NCI-H524 treated with DMSO at 0.1 percent for 48 hours (cell line): ENCODE results near the gene COL15A1.

Source experiments
- DNase-seq: peaks from one replicate; lab custom pipeline; 2025; lab: John Stamatoyannopoulos, UW

COL15A1 gene

GRCh38 chr9:98949565-98949964 is 5.9 kb downstream of the COL15A1 start:
- DNase-seq = no peak

- DNase-seq = no peak
Observed at GRCh38 chr9:98950262-98950661, 6.6 kb downstream of the COL15A1 start.

GRCh38 chr9:98951967-98952366 is 8.3 kb downstream of the COL15A1 start:
- no peak for DNase-seq

GRCh38 chr9:98953581-98954243 is 10.0 kb downstream of the COL15A1 start:
- no peak for DNase-seq

- no peak for DNase-seq
Observed at GRCh38 chr9:98954244-98954610, 10.5 kb downstream of the COL15A1 start.

- no peak for DNase-seq
Observed at GRCh38 chr9:98955259-98955658, 11.6 kb downstream of the COL15A1 start.

GRCh38 chr9:98957826-98958225 is 14.1 kb downstream of the COL15A1 start:
- DNase-seq = no peak

- no peak for DNase-seq
Observed at GRCh38 chr9:98958271-98958984, 14.7 kb downstream of the COL15A1 start.

- no peak for DNase-seq
Observed at GRCh38 chr9:98960409-98960808, 16.7 kb downstream of the COL15A1 start.

- no peak for DNase-seq
Observed at GRCh38 chr9:98961513-98962180, 17.9 kb downstream of the COL15A1 start.

GRCh38 chr9:98962181-98962560 is 18.5 kb downstream of the COL15A1 start:
- no peak for DNase-seq

- DNase-seq = no peak
Observed at GRCh38 chr9:98962861-98963260, 19.2 kb downstream of the COL15A1 start.

- DNase-seq = no peak
Observed at GRCh38 chr9:98964201-98964600, 20.5 kb downstream of the COL15A1 start.

- DNase-seq = no peak
Observed at GRCh38 chr9:98964911-98965336, 21.2 kb downstream of the COL15A1 start.

- DNase-seq = no peak
Observed at GRCh38 chr9:98966676-98967075, 23.0 kb downstream of the COL15A1 start.

GRCh38 chr9:98967257-98967656 is 23.6 kb downstream of the COL15A1 start:
- DNase-seq = no peak

GRCh38 chr9:98967680-98968079 is 24.0 kb downstream of the COL15A1 start:
- DNase-seq = no peak

GRCh38 chr9:98968601-98969337 is 25.1 kb downstream of the COL15A1 start:
- no peak for DNase-seq

- DNase-seq = no peak
Observed at GRCh38 chr9:98970532-98971041, 26.9 kb downstream of the COL15A1 start.

GRCh38 chr9:98971168-98971914 is 27.6 kb downstream of the COL15A1 start:
- no peak for DNase-seq

- DNase-seq = no peak
Observed at GRCh38 chr9:98971915-98972223, 28.2 kb downstream of the COL15A1 start.

GRCh38 chr9:98972716-98973115 is 29.0 kb downstream of the COL15A1 start:
- no peak for DNase-seq
